ENCODE results near the gene CHSY1.
"Not testable (repeated sequence)": the region's sequence is repeated elsewhere in the genome, so short reads cannot be mapped to it uniquely, and the experiment has no call there.

Gene CHSY1

DNA sequence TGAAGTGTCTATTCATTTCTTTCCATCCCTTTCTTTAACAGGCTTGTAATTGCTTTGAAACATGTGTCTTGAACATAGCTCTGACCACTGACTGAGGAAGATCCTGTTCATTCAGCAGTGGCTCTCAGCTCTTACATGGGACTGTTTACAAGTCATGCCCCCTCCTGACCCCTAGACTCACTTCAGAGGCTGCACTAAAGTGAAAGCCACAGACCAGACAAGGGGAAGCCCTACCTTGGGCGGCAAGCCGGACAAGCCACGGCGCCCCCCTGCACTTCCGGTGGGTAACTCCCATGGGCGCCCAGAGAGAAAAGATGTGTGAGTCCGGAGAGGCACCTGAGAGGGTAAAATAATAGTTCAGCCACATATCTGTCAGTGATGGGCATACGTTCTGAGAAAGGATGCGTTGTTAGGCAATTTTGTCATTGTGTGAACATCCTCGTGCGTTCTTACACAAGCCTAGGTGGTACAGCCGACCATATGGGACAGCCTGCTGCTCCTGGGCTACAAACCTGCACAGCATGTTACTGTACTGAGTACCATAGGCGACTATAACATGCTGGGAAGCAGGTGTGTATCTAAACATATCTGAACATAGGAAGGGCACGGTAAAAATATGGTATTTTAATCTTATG, 116.2 kb downstream of the CHSY1 start:
- DNase-seq (ENCODE audit: low spot score): no peak

- no peak for DNase-seq (ENCODE audit: low spot score)
Observed at GRCh38 chr15:101134780-101135179, 117.1 kb downstream of the CHSY1 start.

GRCh38 chr15:101133751-101134261, 118.0 kb downstream of the CHSY1 start:
- DNase-seq (ENCODE audit: low spot score): no peak

DNA sequence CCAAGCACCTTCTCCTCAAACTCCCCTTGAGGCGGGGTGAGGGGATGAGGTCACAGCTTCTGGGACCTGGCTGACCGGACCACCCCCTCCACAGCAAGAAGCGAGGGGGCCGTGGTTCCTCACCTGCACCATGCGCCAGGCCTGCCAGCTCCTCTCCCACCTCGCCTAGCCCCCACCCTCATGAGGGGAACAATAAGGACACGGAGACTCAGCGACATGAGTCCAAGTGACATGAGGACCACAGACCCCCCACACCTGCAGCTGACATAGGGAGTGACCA, 118.7 kb downstream of the CHSY1 start:
- no peak for DNase-seq (ENCODE audit: low spot score)

GRCh38 chr15:101132390-101133180, 119.3 kb downstream of the CHSY1 start:
- DNase-seq (ENCODE audit: low spot score): no peak

DNA sequence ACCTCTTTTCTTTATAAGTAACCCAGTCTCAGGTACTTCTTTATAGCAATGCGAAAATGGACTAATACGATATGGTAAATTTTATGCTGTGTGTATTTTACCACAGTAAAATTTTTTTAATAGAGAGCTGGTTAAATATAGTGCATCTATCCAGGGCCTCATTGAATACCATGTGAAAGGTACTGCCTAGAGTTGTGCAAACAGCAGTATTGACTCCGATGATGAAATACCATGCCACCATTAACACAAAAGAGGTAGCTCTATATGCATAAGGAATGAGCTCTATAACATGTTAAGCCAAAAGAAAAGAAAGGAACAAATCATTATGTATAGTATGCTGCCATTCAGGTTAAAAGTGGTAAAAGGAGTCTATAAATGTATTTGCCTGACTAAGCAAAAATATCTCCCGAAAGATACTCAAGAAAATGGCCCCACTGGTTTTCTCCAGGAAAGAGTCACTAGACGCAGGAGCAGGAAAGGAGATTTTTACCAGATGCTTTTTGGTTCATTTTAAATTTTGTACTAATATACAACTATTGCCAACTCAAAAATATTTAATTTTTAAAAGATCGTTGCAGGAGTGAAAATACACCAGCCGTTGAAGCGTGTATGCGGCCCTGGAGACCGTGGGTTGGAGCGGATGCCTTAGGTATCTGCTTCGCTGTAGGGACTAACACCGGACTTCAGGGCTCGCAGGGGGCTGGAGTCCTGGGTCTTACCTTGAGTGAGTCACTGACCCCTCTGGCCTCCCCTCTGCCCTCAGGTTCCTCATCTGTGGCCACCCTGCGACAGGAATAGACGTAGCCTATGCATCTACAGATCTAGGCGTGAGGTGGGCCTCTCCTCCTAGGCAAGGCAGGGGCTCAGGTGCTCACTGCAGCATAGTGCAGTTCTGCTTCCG, 120.1 kb downstream of the CHSY1 start:
- DNase-seq (ENCODE audit: low spot score): no peak

DNA sequence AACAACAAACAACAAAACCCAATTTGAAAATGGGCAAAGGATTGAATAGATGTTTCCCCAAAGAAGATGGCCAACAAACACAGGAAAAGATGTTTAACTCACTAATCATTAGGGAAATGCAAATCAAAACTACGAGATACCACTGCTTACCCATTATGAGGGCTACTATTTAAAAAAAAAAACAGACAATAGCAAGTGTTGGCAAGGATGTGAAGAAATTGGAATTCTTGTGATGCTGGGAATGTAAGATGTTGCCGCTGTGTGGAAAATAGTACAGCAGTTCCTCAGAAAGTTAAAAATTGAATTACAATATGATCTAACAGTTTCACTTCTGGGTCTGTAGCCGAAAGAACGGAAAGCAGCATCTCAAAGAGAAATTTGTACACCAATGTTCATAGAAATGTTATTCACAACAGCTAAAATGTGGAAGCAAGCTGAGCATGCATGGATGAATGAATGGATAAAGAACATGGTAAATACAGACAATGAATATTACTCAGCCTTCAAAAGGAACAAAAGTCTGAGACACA, 121.9 kb downstream of the CHSY1 start:
- no peak for DNase-seq (ENCODE audit: low spot score)

DNA sequence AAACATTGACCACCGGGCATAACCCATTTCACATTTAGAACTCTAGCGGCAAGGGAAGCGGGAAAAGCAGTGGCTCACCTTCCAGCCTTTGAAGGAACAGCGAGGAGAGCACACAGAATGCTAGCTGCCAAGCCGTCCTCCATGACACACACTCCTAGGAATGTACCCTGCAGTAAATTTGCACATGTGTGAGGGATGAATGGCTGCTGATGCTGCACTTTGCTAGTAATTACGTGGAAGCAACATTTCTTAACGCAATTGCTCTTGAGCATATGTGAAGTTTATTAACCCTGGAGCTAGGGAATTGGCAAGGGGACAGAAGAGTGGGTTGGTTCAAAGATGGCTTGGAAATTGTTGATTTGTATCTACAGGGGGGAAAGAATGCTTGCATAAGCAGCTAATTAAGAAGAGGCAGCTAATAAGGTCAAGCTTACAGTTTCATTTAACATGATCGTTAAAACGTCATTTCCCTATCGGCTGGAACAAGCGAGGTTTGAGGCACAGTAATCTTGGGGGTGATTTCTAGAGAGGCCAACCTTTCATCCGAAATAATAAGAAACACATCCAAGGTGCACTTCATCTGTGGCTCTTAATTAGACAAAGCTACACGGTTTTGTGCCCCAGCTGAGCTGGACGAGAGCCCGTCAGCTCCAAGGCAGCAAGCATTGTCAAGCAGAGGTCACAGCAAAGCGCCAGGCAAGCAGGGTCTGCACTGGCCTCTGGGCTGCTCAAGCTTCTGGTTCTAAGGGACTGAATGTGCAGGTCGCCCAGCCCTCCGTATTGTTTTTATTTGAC, 123.4 kb downstream of the CHSY1 start:
- no peak for DNase-seq (ENCODE audit: low spot score)

DNA sequence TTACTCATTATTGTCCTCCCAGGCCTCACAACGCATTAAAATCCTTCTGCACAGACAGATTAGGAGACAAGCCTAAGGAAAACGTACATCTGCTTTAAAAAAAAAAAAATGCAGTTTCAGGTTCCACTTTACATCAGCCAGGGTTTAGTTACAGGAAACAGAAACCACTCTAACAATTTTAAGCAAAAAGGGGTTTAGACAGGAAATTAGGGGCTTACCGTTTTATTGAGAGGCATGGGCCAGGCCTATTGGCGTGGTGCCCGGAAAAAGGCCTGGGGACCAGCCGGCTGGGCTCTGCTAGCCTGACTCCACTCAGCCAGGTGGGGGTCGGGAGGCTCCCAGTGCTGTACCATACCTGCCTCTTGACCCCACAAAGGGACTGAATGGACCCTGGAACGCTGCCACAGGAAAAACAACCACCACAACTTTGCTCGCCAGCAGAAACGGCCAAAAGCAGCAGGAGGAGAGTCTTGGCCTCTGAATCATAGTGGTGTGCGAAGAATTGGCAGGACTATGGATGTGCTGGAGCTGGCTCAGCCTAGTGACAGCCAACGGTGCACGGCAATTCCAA, 124.3 kb downstream of the CHSY1 start:
- peak; percentile 19 for DNase-seq (ENCODE audit: low spot score)

- DNase-seq (ENCODE audit: low spot score): no peak
Observed at GRCh38 chr15:101126618-101127505, 125.0 kb downstream of the CHSY1 start.

DNA sequence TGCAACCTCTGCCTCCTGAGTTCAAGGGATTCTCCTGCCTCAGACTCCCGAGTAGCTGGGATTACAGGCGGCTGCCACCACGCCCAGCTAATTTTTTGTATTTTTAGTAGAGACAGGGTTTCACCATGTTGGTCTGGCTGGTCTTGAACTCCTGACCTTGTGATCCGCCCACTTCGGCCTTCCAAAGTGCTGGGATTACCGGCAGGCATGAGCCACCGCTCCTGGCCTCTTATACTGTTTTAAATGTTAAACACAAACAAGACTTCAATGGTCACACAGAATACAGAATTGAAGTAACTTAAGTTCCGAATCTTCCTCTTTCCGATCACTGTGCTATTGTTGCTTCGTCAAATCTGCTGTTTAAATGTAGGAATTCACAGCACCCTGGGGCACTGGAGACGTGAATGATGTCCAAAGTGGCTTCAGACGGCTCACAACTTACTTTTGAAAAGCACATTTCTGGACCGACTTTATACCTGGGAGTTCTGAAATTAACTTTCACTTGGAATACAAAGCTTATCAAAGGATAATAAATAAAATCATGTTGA, 125.9 kb downstream of the CHSY1 start:
- DNase-seq (ENCODE audit: low spot score): not testable (repeated sequence)
